ENCODE results near the gene ADARB1. TPM values are rescaled to one million over a fixed set of nuclear protein-coding genes. Genes with fewer than 3 reads are reported as not detected.
A peak's percentile ranks its signal among the peaks of the same experiment; 100 is the strongest.

The ADARB1 gene
- polyA plus RNA-seq, 1 donor (not counting 4 experiments of a cell fraction or from before 2014, with no cell fraction given), result 13.0 TPM

DNA sequence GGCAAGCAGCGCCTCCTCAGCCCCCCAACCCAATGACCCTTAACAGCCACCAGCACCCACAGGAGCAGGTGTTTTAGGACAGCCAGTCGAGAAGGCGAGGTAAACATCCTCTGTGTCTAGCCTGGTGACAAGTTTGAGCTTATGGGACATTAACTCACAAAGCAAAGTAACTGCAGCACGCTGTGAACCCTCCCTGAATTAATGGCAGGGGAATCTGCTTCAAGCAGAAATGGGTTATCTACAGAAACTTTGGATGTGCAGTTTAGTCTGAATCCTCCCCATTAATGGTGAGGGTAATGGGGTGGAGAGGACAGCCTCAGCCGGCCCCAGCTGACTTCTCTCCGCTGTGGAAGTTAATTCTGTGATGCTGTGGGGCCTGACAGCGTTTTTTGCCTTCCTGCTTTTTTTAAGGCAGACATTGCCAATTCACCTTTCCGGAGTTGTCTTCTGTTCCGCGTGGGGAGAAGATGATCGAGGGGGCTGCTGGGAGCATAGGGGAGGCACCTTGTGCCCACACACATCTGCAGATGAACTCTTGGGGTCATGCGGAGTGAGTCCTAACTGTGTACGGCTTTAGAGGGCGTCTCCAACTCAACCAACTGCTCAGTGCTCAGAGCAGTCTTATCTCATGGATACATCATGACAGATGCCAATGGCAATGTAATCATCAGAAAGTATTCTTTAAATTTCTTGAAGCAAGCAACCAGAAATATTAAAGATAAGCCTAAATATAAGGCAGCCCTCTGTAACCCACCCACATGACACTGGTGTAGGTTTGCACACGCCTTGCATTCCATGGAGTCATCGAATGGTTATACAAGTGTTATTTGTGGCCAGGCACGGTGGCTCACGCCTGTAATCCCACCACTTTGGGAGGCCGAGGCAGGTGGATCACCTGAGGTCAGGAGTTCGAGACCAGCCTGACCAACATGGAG is 172.3 kb downstream of the ADARB1 start:
- H3K9me3 ChIP-seq (ENCODE audit: control insufficient read depth, low read depth, low read length), result peaks cover 3% of the 10 kb centered on the region
- no peak overlapping the region for H3K9ac ChIP-seq (ENCODE audit: control insufficient read depth, extremely low read depth, insufficient read depth, low read length)
- H3K36me3 ChIP-seq (ENCODE audit: control insufficient read depth in 2 of 2, extremely low read depth in 1 of 2, insufficient read depth in 2 of 2, low read length in 2 of 2), result no peaks in the 10 kb centered on the region
- no peak overlapping the region for H2AFZ ChIP-seq (ENCODE audit: control insufficient read depth, low read length)
- dilution Hi-C loops (cut with MboI; ENCODE audit: extremely low pct_ligation_motif_present, low sequenced_read_pairs), result no loop called here
- H3K4me2 ChIP-seq (ENCODE audit: control insufficient read depth, extremely low read depth, insufficient read depth, low read depth, low read length), result no peak overlapping the region
- no peaks in the 10 kb centered on the region for H3K9me1 ChIP-seq (ENCODE audit: control insufficient read depth, extremely low read depth, insufficient read depth, low read length)
- DNase-seq (ENCODE audit: low read depth, low spot score) (no peak), FAIRE-seq (no peak)
- H3K27ac ChIP-seq (ENCODE audit: control insufficient read depth, insufficient read depth, low read length), result no peak overlapping the region
- TF ChIP-seq, protein P1, sequence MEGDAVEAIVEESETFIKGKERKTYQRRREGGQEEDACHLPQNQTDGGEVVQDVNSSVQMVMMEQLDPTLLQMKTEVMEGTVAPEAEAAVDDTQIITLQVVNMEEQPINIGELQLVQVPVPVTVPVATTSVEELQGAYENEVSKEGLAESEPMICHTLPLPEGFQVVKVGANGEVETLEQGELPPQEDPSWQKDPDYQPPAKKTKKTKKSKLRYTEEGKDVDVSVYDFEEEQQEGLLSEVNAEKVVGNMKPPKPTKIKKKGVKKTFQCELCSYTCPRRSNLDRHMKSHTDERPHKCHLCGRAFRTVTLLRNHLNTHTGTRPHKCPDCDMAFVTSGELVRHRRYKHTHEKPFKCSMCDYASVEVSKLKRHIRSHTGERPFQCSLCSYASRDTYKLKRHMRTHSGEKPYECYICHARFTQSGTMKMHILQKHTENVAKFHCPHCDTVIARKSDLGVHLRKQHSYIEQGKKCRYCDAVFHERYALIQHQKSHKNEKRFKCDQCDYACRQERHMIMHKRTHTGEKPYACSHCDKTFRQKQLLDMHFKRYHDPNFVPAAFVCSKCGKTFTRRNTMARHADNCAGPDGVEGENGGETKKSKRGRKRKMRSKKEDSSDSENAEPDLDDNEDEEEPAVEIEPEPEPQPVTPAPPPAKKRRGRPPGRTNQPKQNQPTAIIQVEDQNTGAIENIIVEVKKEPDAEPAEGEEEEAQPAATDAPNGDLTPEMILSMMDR (optimal IDR thresholded peaks at IDR 0.05 in 1 of 3, IDR thresholded peaks at IDR 0.05 in 1 of 3, conservative IDR thresholded peaks at IDR 0.05 in 1 of 3; ENCODE audit: extremely low read depth in 1 of 3, insufficient read depth in 2 of 3, low read length in 3 of 3), result no peak
- no peak for TF ChIP-seq EZH2 (IDR thresholded peaks at IDR 0.05; ENCODE audit: low read length)
- no peaks in the 10 kb centered on the region for H3K79me2 ChIP-seq (ENCODE audit: control insufficient read depth, insufficient read depth, low read length)
- H3K4me1 ChIP-seq (ENCODE audit: control insufficient read depth, extremely low read depth, insufficient read depth, low read length), result no peaks in the 10 kb centered on the region
- H4K20me1 ChIP-seq (ENCODE audit: control insufficient read depth, extremely low read depth, insufficient read depth, low read length), result no peaks in the 10 kb centered on the region
- H3K27me3 ChIP-seq (ENCODE audit: control insufficient read depth, extremely low read depth, insufficient read depth, low read length), result peaks cover 20% of the 10 kb centered on the region
- no peak overlapping the region for H3K4me3 ChIP-seq (ENCODE audit: control insufficient read depth in 2 of 3, extremely low read depth in 1 of 3, insufficient read depth in 2 of 3, low read depth in 1 of 3, low read length in 3 of 3)

DNA sequence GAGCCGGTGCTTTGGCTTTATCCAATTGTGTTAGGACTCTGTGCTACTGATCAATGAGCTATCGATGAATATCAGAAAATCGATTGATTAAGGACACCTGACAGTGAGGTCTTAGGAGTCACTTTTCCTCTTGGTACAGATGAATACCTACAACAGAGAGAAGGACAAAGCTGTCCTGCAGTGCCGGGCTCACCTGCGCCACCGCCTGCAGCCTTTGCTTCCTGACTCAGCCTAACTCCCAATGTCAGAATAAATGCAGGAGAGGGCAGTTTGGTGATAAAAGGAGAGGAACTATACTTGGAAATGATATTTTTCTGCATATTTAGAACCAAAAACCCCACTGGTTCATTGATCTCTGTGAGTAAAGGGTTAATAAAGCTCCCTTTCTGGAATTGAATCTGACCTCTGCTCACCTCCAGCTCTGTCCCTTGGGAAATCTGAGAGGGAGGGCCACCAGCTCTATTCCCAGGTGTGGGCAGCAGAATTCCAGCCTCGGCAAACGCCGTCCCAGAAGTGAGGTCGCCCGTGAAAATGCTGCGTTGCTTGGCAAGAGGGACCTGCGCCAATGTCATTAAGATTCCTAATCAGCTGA is 174.0 kb downstream of the ADARB1 start:
- H3K79me2 ChIP-seq (ENCODE audit: control insufficient read depth, insufficient read depth, low read length), result no peaks in the 10 kb centered on the region
- H3K4me3 ChIP-seq (ENCODE audit: control insufficient read depth in 2 of 3, extremely low read depth in 1 of 3, insufficient read depth in 2 of 3, low read depth in 1 of 3, low read length in 3 of 3), result no peak overlapping the region
- H3K27me3 ChIP-seq (ENCODE audit: control insufficient read depth, extremely low read depth, insufficient read depth, low read length), result peaks cover 20% of the 10 kb centered on the region
- dilution Hi-C loops (cut with MboI; ENCODE audit: extremely low pct_ligation_motif_present, low sequenced_read_pairs), result no loop called here
- H3K4me2 ChIP-seq (ENCODE audit: control insufficient read depth, extremely low read depth, insufficient read depth, low read depth, low read length), result peak overlapping the region; percentile 40
- FAIRE-seq, result no peak
- H4K20me1 ChIP-seq (ENCODE audit: control insufficient read depth, extremely low read depth, insufficient read depth, low read length), result no peaks in the 10 kb centered on the region
- H3K36me3 ChIP-seq (ENCODE audit: control insufficient read depth in 2 of 2, extremely low read depth in 1 of 2, insufficient read depth in 2 of 2, low read length in 2 of 2), result no peaks in the 10 kb centered on the region
- H3K9ac ChIP-seq (ENCODE audit: control insufficient read depth, extremely low read depth, insufficient read depth, low read length), result no peak overlapping the region
- H3K4me1 ChIP-seq (ENCODE audit: control insufficient read depth, extremely low read depth, insufficient read depth, low read length), result peaks cover 3% of the 10 kb centered on the region
- no peaks in the 10 kb centered on the region for H3K9me1 ChIP-seq (ENCODE audit: control insufficient read depth, extremely low read depth, insufficient read depth, low read length)
- no peak overlapping the region for H2AFZ ChIP-seq (ENCODE audit: control insufficient read depth, low read length)
- H3K27ac ChIP-seq (ENCODE audit: control insufficient read depth, insufficient read depth, low read length), result no peak overlapping the region
- peaks cover 3% of the 10 kb centered on the region for H3K9me3 ChIP-seq (ENCODE audit: control insufficient read depth, low read depth, low read length)
- TF ChIP-seq EZH2 (IDR thresholded peaks at IDR 0.05; ENCODE audit: low read length), result no peak
- TF ChIP-seq, protein P1 (optimal IDR thresholded peaks at IDR 0.05 in 1 of 3, IDR thresholded peaks at IDR 0.05 in 1 of 3, conservative IDR thresholded peaks at IDR 0.05 in 1 of 3; ENCODE audit: extremely low read depth in 1 of 3, insufficient read depth in 2 of 3, low read length in 3 of 3), result no peak
- DNase-seq (ENCODE audit: low read depth, low spot score), result no peak
